Astrocyte (in vitro differentiated cells and primary cell): ENCODE results near the gene HNRNPUL2. TPM values are rescaled to one million over a fixed set of nuclear protein-coding genes. Genes with fewer than 3 reads are reported as not detected.
"Not testable (repeated sequence)": the region's sequence is repeated elsewhere in the genome, so short reads cannot be mapped to it uniquely, and the experiment has no call there.

ENCODE experiments used
- DNase-seq: peaks from one replicate; pipeline ENCODE4 v3.0.0-alpha.2; 2010; ENCODE audit warnings: low read depth
- FAIRE-seq: peaks from 2 replicates; lab custom pipeline; 2011; peaks lifted over from hg19 to GRCh38; lab: Jason Lieb, UNC
- H2AFZ ChIP-seq: 2 replicates; pipeline ENCODE4 v1.6.0; 2012; ENCODE audit warnings: low read depth, low read length, inconsistent platforms
- H3K27ac ChIP-seq: 2 replicates; pipeline ENCODE4 v1.5.1; 2011; ENCODE audit warnings: low read depth, low read length, inconsistent platforms
- H3K27me3 ChIP-seq: 2 replicates; pipeline ENCODE4 v1.6.0; 2011; ENCODE audit warnings: low read length, inconsistent platforms; ENCODE audit not compliant: insufficient read depth
- H3K36me3 ChIP-seq: 2 replicates; pipeline ENCODE4 v1.5.1; 2011; ENCODE audit warnings: low read length, inconsistent platforms; ENCODE audit not compliant: insufficient read depth
- H3K4me1 ChIP-seq: 2 replicates; pipeline ENCODE4 v1.5.1; 2011; ENCODE audit warnings: low read length, inconsistent platforms; ENCODE audit not compliant: insufficient read depth
- H3K4me2 ChIP-seq: 2 replicates; pipeline ENCODE4 v1.6.0; 2012; ENCODE audit warnings: low read length, inconsistent platforms
- H3K4me3 ChIP-seq: 2 replicates; pipeline ENCODE4 v1.5.1; 2011; ENCODE audit warnings: low read depth, mild to moderate bottlenecking, low read length, inconsistent platforms; ENCODE audit not compliant: insufficient read depth
- H3K79me2 ChIP-seq: 2 replicates; pipeline ENCODE4 v1.6.0; 2012; ENCODE audit warnings: mild to moderate bottlenecking, low read length, inconsistent platforms; ENCODE audit not compliant: insufficient read depth
- H3K9ac ChIP-seq: 2 replicates; pipeline ENCODE4 v1.6.0; 2012; ENCODE audit warnings: mild to moderate bottlenecking, low read length, inconsistent platforms
- H3K9me3 ChIP-seq: 2 replicates; pipeline ENCODE4 v1.5.1; 2012; ENCODE audit warnings: low read depth, mild to moderate bottlenecking, low read length, inconsistent platforms; ENCODE audit not compliant: insufficient read depth
- H4K20me1 ChIP-seq: 2 replicates; pipeline ENCODE4 v1.6.0; 2012; ENCODE audit warnings: low read length, inconsistent platforms; ENCODE audit not compliant: insufficient read depth
- H3K27ac Mint-ChIP-seq: one replicate; pipeline ENCODE4 v1.8.0; 2021; ENCODE audit warnings: mild to moderate bottlenecking, mixed read lengths; ENCODE audit not compliant: unreplicated experiment
- H3K27me3 Mint-ChIP-seq: one replicate; pipeline ENCODE4 v1.8.0; 2021; ENCODE audit warnings: low read depth, mixed read lengths; ENCODE audit not compliant: unreplicated experiment
- H3K36me3 Mint-ChIP-seq: one replicate; pipeline ENCODE4 v1.8.0; 2021; ENCODE audit warnings: low read depth, mixed read lengths; ENCODE audit not compliant: unreplicated experiment
- H3K4me1 Mint-ChIP-seq: one replicate; pipeline ENCODE4 v1.8.0; 2021; ENCODE audit warnings: low read depth, mixed read lengths; ENCODE audit not compliant: unreplicated experiment
- H3K4me3 Mint-ChIP-seq: one replicate; pipeline ENCODE4 v1.8.0; 2021; ENCODE audit warnings: mild to moderate bottlenecking, moderate library complexity, mixed read lengths; ENCODE audit not compliant: unreplicated experiment
- H3K9me3 Mint-ChIP-seq: one replicate; pipeline ENCODE4 v1.8.0; 2021; ENCODE audit warnings: mild to moderate bottlenecking, mixed read lengths; ENCODE audit not compliant: unreplicated experiment
- EZH2 ChIP-seq: IDR thresholded peaks from 2 replicates; pipeline ENCODE4 v1.6.1; 2012; ENCODE audit warnings: mild to moderate bottlenecking, low read length, inconsistent platforms; ENCODE audit not compliant: insufficient read depth
- total RNA-seq: library from RNA; stranded (reverse); gene quantifications from 2 replicates; pipeline ENCODE4 v1.2.1, GENCODE V29; 2021
- TF ChIP-seq, protein P1 (sequence below): IDR thresholded peaks from 2 replicates; pipeline ENCODE4 v1.5.1; 2011; ENCODE audit warnings: low read depth, mild to moderate bottlenecking, inconsistent platforms, low read length, moderate library complexity; ENCODE audit not compliant: insufficient read depth

The HNRNPUL2 gene
- total RNA-seq, 1 donor from 2014 or later = 40.0 TPM

DNA sequence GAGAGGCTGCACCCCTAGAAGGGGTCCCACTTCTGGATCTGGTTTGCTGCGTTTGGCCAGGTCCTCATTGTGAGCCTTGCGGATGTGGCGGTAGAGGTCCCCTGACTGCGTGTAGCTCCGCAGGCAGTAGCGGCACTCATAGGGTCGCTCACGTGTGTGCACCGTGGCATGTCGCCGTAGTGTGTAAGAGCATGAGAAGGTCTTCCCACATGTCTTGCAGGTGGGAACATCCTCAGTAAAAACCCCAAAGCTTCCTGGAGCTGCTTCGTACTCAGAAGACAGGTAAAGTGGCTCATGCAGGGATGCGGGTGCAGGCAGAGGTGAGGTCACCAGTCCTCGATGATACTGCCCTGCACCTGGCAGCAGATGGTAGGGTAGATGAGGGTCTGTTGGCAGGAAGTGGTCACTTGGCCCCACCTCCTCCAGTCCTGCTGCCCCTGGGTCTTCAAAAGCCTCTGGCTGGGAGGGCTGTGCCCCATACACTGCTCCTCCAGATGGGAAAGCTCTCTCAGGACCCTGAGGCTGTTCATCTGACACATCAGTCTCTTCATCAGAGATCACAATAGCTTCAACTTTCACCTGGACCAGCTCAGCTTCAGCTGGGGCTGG, 25.0 kb upstream of the HNRNPUL2 start:
- peaks cover 2% of the 10 kb centered on the region for H3K36me3 Mint-ChIP-seq
- no peak overlapping the region for H3K9ac ChIP-seq
- peak overlapping the region; percentile 26 for H3K27ac Mint-ChIP-seq
- peak overlapping the region; percentile 70 for H3K4me3 Mint-ChIP-seq
- H3K27ac ChIP-seq = no peak overlapping the region
- H3K9me3 ChIP-seq = no peaks in the 10 kb centered on the region
- H2AFZ ChIP-seq = no peak overlapping the region
- no peaks in the 10 kb centered on the region for H4K20me1 ChIP-seq
- H3K27me3 Mint-ChIP-seq = no peaks in the 10 kb centered on the region
- peaks cover 9% of the 10 kb centered on the region for H3K4me1 Mint-ChIP-seq
- no peaks in the 10 kb centered on the region for H3K27me3 ChIP-seq
- H3K4me1 ChIP-seq = peaks cover 4% of the 10 kb centered on the region
- DNase-seq = no peak
- TF ChIP-seq, protein P1, sequence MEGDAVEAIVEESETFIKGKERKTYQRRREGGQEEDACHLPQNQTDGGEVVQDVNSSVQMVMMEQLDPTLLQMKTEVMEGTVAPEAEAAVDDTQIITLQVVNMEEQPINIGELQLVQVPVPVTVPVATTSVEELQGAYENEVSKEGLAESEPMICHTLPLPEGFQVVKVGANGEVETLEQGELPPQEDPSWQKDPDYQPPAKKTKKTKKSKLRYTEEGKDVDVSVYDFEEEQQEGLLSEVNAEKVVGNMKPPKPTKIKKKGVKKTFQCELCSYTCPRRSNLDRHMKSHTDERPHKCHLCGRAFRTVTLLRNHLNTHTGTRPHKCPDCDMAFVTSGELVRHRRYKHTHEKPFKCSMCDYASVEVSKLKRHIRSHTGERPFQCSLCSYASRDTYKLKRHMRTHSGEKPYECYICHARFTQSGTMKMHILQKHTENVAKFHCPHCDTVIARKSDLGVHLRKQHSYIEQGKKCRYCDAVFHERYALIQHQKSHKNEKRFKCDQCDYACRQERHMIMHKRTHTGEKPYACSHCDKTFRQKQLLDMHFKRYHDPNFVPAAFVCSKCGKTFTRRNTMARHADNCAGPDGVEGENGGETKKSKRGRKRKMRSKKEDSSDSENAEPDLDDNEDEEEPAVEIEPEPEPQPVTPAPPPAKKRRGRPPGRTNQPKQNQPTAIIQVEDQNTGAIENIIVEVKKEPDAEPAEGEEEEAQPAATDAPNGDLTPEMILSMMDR = no peak
- TF ChIP-seq EZH2 = no peak
- H3K79me2 ChIP-seq = peaks cover 19% of the 10 kb centered on the region
- H3K4me3 ChIP-seq = no peak overlapping the region
- no peaks in the 10 kb centered on the region for H3K9me3 Mint-ChIP-seq
- no peaks in the 10 kb centered on the region for H3K36me3 ChIP-seq
- no peak for FAIRE-seq
- no peak overlapping the region for H3K4me2 ChIP-seq

DNA sequence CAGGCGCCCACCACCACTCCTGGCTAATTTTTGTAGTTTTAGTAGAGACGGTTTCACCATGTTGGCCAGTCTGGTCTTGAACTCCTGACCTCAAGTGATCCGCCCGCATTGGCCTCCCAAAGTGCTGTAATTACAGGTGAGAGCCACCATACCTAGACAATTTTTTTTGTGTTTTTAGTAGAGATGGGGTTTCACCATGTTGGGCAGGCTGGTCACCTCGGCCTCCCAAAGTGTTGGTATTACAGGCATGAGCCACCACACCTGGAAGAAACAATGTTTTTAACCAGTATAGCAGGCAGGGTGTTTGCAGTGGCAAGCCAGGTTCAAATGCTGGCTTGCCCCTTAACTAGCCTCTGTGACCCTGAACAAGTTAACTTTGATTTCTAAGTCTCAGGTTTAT, 22.7 kb upstream of the HNRNPUL2 start:
- H3K36me3 Mint-ChIP-seq, H3K4me3 ChIP-seq, H3K4me2 ChIP-seq, H3K4me1 ChIP-seq, H3K4me3 Mint-ChIP-seq, H3K27ac ChIP-seq, H2AFZ ChIP-seq, H4K20me1 ChIP-seq, FAIRE-seq, H3K4me1 Mint-ChIP-seq, H3K27me3 Mint-ChIP-seq, H3K27me3 ChIP-seq, H3K9me3 Mint-ChIP-seq, H3K9me3 ChIP-seq, H3K9ac ChIP-seq, H3K27ac Mint-ChIP-seq, H3K36me3 ChIP-seq, DNase-seq: not testable (repeated sequence)
- H3K79me2 ChIP-seq = peaks cover 19% of the 10 kb centered on the region

DNA sequence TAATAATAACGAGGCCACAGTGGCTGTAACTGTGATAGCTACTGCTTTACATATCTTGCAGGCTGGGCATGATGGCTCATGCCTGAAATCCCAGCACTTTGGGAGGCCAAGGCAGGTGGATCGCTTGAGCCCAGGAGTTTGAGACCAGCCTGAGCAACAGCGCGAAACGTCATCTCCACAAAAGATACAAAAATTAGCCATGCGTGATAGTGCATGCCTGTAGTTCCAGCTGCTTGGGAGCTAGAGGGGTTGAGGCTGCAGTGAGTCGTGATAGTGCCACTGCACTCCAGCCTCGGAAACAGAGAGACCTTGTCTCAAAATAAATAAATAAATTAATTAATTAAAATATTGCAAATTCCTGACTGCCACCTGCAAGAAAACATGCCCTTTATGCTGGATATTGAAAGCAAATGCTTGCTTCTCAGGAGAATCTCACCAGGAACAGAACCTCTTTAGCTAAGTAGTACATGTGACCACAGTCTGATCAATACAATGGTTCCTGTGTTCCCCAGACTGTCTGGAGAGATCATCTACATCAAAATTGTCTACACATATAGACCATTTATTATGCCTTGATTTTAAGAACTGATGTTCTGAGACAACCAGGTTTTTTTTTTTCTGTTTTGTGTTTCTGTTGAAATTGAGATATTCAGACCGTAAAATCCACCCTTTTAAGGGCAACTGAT, 20.4 kb upstream of the HNRNPUL2 start:
- Mint-ChIP-seq H3K9me3 (no peaks in the 10 kb centered on the region), H3K36me3 (no peaks in the 10 kb centered on the region), H3K27me3 (no peaks in the 10 kb centered on the region), H3K27ac (no peak overlapping the region), H3K4me3 (peak overlapping the region; percentile 30), H3K4me1 (peaks cover 7% of the 10 kb centered on the region)
- H4K20me1 ChIP-seq = no peaks in the 10 kb centered on the region
- no peaks in the 10 kb centered on the region for H3K4me1 ChIP-seq
- FAIRE-seq (no peak), DNase-seq (no peak)
- no peak overlapping the region for H3K4me2 ChIP-seq
- no peaks in the 10 kb centered on the region for H3K36me3 ChIP-seq
- no peaks in the 10 kb centered on the region for H3K9me3 ChIP-seq
- H3K79me2 ChIP-seq = peaks cover 9% of the 10 kb centered on the region
- H3K4me3 ChIP-seq = no peak overlapping the region
- no peaks in the 10 kb centered on the region for H3K27me3 ChIP-seq
- H2AFZ ChIP-seq = no peak overlapping the region
- no peak overlapping the region for H3K27ac ChIP-seq
- TF ChIP-seq, protein P1 = no peak
- no peak for TF ChIP-seq EZH2
- no peak overlapping the region for H3K9ac ChIP-seq
